ENCODE data around the gene PRR14L.
"Not testable (repeated sequence)": the region's sequence is repeated elsewhere in the genome, so short reads cannot be mapped to it uniquely, and the experiment has no call there.

Gene PRR14L

DNA sequence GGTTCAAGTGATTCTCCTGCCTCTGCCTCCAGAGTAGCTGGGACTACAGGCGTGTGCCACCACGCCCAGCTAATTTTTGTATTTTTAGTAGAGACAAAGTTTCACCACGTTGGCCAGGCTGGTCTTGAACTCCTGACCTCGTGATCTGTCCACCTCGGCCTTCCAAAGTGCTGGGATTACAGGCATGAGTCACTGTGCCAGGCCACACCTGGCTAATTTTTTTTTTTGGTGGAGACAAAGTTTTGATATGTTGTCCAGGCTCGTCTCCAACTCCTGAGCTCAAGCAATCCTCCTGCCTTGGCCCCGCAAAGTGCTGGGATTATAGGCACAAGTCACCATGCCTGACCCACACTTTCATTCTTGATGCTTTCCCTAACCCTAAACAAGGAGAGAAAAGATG, 9.6 kb downstream of the PRR14L start:
- not testable (repeated sequence) for DNase-seq (ENCODE audit: low read depth)

- no peak for DNase-seq (ENCODE audit: low read depth)
Observed at GRCh38 chr22:31739795-31740201, 10.1 kb downstream of the PRR14L start.

- no peak for DNase-seq (ENCODE audit: low read depth)
Observed at GRCh38 chr22:31738566-31738965, 11.4 kb downstream of the PRR14L start.

DNA sequence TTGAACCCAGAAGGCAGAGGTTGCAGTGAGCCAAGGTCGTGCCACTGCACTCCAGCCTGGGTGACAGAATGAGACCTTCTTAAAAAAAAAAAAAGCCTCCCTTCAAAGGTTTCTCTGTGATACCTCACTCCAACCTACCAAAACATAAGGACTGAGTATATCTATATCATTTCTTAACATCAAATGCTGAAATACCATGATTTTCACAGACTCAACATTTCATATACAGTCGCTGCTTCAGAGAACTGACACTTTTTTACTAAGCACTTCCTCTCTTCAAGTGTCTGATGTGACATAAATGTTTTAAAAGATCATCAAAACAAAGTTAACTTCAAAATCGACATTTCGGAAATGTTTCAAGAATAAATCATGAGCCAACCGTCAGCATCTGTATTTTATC, 12.0 kb downstream of the PRR14L start:
- no peak for DNase-seq (ENCODE audit: low read depth)

DNA sequence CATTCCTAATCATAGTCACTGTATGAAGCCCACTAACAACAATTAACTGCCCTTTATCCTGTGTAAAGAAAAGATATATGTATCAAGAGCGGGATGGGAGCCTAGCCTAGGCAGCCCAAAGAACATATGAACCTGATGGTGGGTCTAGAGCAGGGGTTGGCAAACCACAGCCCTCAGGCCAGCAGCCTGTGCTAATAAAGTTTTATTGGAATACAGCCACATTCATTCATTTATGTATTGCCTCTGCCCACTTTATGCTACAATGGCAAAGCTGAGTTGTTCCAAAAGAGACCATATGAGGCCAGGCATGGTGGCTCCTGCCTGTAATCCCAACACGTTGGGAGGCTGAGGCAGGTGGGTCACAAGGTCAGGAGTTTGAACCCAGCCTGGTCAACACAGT, 13.5 kb downstream of the PRR14L start:
- no peak for DNase-seq (ENCODE audit: low read depth)

DNA sequence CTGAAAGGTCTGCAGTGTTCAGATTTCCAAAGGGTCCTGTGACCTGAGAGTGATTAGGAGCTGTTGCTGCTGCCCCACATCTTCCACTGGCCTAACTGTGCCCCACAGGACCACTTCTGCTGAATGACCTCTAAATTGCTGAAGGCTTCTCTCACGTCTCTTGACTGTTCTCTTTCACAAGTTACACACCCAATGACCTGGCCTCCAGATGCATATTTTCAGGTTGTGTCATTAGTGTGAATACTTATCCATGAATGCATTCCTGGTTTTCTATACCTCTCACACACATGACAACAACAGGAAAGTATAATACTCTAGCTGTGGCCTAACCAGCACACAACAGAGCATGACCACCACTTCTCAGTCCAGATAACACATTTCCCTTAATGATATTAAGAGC, 15.4 kb downstream of the PRR14L start:
- DNase-seq (ENCODE audit: low read depth): no peak

GRCh38 chr22:31733580-31734079, 16.3 kb downstream of the PRR14L start:
- DNase-seq (ENCODE audit: low read depth): no peak

DNA sequence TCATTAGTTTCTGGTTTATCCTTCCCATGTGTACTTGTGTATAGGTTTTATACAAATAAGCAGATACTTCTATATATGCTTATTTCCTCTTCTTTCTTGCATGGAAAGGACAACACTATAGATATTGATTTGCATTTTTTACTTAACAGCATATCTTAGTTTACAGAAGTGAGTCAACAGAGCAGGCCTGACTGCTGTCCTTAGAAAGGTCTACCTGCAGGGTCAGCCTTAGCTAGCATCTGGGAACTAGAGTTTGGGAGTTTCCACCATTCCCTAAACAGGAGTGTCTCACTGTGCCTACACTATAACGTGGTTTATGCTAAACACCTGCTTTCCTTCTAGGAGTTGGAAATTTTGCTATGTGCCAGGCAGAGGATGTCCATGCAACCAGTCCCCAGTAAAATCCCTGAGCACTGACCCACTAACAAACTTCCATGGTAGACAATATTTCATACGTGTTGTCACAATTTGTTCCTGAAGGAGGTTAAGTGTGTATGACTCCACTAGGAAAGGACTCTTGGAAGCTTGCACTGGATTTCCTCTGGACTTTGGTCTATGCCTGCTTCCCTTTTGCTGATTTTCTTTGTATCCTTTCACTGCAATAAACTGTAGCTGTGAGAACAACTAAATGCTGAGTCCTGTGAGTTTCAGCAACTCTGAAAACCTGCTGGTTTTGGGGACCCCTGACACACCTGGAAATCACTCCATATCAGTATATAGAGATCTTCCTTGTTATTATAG, 17.7 kb downstream of the PRR14L start:
- no peak for DNase-seq (ENCODE audit: low read depth)

- DNase-seq (ENCODE audit: low read depth): no peak
Observed at GRCh38 chr22:31730344-31730711, 19.6 kb downstream of the PRR14L start.

DNA sequence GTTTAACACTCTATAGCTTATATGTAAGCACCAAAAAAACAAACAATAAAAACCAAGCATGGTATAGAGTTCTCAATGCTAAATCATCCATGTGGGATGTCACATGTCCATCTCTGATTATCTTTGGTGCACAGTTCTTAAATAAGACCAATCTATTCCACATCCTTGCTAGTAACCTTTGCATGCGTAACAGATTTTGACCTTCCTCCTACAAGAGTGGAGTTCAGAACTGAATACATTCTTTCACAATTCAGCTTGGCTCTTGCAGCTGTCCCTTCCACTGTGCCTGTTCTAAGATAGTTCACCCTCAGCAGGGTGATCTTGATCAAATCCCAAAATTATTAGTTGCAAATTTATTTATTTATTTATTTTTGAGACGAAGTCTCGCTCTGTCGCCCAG, 21.1 kb downstream of the PRR14L start:
- no peak for DNase-seq (ENCODE audit: low read depth)

GRCh38 chr22:31726692-31727091, 23.2 kb downstream of the PRR14L start:
- no peak for DNase-seq (ENCODE audit: low read depth)

GRCh38 chr22:31723723-31724122, 26.2 kb downstream of the PRR14L start:
- DNase-seq (ENCODE audit: low read depth): no peak

- DNase-seq (ENCODE audit: low read depth): no peak
Observed at GRCh38 chr22:31719850-31720471, 30.0 kb downstream of the PRR14L start.

DNA sequence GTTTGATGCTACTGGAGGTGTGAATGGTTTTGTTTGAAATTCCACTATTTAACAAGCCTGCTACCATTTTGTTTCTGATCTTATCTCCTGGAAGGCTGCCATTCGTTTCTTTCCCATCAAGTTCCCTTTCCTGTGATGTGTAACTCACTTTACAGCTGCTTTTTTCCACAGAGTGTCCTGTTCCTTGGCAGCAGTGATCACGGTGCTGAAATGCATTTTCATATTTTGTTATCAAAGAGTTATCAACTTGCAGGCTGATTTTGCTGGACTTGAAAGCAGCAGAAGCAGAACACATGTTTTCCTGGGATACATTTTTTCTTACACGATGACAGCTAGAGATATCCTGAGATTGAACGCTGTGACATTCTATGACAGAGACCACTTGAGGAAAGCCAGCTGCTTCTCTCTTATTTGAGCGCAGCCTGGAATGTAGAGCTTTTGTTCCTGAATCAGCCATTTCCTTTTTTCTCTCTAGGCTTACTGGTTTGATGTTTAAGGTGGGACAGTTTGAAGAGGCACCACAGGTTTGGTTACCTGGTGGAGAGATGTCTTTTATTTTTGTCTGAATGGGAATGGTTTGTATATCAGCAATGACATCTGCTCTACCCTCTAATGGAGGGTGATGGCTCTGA, 34.7 kb downstream of the PRR14L start:
- DNase-seq (ENCODE audit: low read depth): no peak

DNA sequence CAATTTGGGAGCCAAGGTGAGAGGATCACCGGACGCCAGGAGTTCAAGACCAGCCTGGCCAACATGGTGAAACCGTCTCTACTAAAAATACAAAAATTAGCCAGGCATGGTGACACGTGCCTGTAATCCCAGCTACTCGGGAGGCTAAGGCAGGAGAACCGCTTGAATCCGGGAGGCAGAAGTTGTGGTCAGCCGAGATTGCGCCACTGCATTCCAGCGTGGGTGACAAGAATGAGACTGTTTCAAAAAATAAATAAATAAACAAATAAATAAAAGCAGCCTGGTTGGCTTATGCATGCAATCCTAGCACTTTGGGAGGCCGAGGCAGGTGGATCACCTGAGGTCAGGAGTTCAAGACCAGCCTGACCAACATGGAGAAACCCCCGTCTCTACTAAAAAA, 38.7 kb downstream of the PRR14L start:
- not testable (repeated sequence) for DNase-seq (ENCODE audit: low read depth)

- DNase-seq (ENCODE audit: low read depth): no peak
Observed at GRCh38 chr22:31707519-31707918, 42.4 kb downstream of the PRR14L start.

- no peak for DNase-seq (ENCODE audit: low read depth)
Observed at GRCh38 chr22:31695423-31695822, 54.5 kb downstream of the PRR14L start.

DNA sequence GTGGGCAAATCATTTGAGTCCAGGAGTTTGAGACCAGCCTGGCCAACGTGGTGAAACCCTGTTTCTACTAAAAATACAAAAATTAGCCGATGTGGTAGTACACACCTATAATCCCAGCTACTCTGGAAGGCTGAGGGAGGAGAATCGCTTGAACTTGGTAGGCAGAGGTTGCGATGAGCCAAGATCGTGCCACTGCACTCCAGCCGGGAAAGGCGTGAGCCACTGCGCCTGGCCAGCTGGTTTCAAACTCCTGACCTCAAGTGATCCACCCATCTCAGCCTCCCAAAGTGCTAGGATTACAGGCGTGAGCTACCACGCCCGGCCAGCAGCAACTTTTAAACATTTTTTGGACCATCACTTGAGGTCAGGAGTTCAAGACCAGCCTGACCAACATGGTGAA, 55.9 kb downstream of the PRR14L start:
- not testable (repeated sequence) for DNase-seq (ENCODE audit: low read depth)

DNA sequence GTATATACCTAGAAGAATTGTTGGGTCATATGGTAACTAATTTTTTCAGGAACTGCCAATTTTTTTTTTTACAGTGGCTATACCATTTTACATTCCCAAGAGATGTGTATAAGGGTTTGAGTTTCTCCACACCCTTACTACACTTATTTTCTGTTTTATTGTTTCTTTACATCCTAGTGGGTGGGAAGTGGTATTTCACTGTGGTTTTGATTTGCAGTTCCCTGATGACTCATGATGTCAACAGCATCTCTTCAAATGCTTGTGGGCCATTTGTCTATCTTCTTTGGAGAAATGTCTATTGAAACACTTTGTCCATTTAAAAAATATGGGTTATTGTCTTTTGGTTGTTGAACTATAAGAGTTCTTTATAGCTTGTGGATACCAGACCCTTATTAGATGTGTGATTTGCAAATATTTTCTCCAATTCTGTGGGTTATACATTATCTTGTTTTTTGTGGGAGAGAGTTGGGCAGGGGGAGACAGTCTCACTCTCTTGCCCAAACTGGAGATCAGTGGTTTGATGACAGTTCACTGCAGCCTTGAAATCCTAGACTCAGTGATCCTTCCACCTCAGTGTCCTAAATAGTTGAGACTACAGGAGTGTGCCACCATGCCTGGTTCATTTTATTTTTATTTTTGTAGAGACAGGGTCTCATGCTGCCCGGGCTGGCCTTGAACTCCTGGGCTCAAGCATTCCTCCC, 57.6 kb downstream of the PRR14L start:
- no peak for DNase-seq (ENCODE audit: low read depth)

DNA sequence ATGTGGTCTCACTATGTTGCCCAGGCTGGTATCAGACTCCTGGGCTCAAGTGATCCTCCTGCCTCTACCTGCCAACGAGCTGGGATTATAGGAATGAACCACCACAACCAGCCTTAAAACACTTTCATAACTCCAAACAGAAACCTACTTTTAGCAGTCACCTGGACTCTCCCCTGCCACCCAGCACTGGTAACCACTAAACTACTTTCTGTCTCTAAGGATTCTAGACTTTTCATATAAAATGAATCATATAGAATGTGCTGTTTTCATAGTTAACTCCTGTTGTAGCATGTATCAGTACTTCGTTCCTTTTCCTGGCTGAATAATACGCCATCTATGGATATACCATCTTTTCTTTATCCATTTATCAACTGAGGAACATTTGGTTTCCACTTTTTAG, 58.5 kb downstream of the PRR14L start:
- DNase-seq (ENCODE audit: low read depth): no peak

GRCh38 chr22:31683181-31684105, 66.5 kb downstream of the PRR14L start:
- DNase-seq (ENCODE audit: low read depth): no peak

DNA sequence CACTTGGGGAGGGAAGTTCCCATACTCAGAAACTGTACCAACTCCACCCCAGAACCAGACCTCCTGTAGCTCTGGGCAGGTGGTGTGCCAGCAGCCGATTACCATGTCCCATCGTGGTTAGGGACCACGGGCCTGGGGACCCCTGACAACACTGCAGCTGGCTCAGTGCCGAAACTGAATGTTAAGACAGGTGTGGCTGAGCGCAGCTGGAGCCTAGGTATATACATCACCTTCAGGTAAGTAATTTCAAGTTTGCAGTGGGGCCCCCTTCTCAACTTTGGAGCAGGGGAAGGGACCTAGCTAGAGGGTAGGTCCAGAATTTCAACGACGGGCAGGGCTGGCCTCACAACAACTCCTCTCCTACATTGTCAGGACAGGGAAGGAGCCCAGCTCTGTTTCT, 67.2 kb downstream of the PRR14L start:
- DNase-seq (ENCODE audit: low read depth): no peak
